ENCODE data around the gene OR2W1.
A peak's percentile ranks its signal among the peaks of the same experiment; 100 is the strongest.

The OR2W1 gene

GRCh38 chr6:29016559-29017427 lies 28.2 kb downstream of the OR2W1 start:
- FAIRE-seq (peak; percentile 95), DNase-seq (ENCODE audit: insufficient read length, low spot score) (peak; percentile 60)

GRCh38 chr6:29014729-29015608 lies 30.0 kb downstream of the OR2W1 start:
- no peak for TF ChIP-seq POLR2A (IDR thresholded peaks at IDR 0.05; ENCODE audit: low read depth, low read length)
- FAIRE-seq (no peak), DNase-seq (ENCODE audit: insufficient read length, low spot score) (no peak)

More at GRCh38 chr6:29016559-29017427, 28.2 kb downstream of the OR2W1 start:
- TF ChIP-seq POLR2A (IDR thresholded peaks at IDR 0.05; ENCODE audit: low read depth, low read length), result no peak

- DNase-seq (ENCODE audit: insufficient read length, low spot score), result peak; percentile 59
- no peak for TF ChIP-seq POLR2A (IDR thresholded peaks at IDR 0.05; ENCODE audit: low read depth, low read length)
- FAIRE-seq, result peak; percentile 67
These were observed 33.7 kb downstream of the OR2W1 start for GRCh38 chr6:29011276-29011734.

- TF ChIP-seq POLR2A (IDR thresholded peaks at IDR 0.05; ENCODE audit: low read depth, low read length), result no peak
- DNase-seq (ENCODE audit: insufficient read length, low spot score) (no peak), FAIRE-seq (no peak)
These were observed 35.6 kb downstream of the OR2W1 start for GRCh38 chr6:29009358-29009757.

- DNase-seq (ENCODE audit: insufficient read length, low spot score) (no peak), FAIRE-seq (no peak)
- no peak for TF ChIP-seq POLR2A (IDR thresholded peaks at IDR 0.05; ENCODE audit: low read depth, low read length)
These were observed 36.9 kb downstream of the OR2W1 start for GRCh38 chr6:29008089-29008488.

GRCh38 chr6:29005183-29005885 lies 39.6 kb downstream of the OR2W1 start, which contains the start of gene ZNF311:
Gene ZNF311 (minus strand): TSS chr6:29005315. CDS start chr6:29003954, 1,361 bp downstream.
- no peak for TF ChIP-seq POLR2A (IDR thresholded peaks at IDR 0.05; ENCODE audit: low read depth, low read length)
- FAIRE-seq (peak; percentile 98), DNase-seq (ENCODE audit: insufficient read length, low spot score) (peak; percentile 68)

- DNase-seq (ENCODE audit: insufficient read length, low spot score) (no peak), FAIRE-seq (no peak)
- TF ChIP-seq POLR2A (IDR thresholded peaks at IDR 0.05; ENCODE audit: low read depth, low read length), result no peak
These were observed 48.0 kb downstream of the OR2W1 start for GRCh38 chr6:28996844-28997510.

GRCh38 chr6:28995093-28995650 lies 49.8 kb downstream of the OR2W1 start:
- no peak for DNase-seq (ENCODE audit: insufficient read length, low spot score)
- no peak for FAIRE-seq
- no peak for TF ChIP-seq POLR2A (IDR thresholded peaks at IDR 0.05; ENCODE audit: low read depth, low read length)

Data from H54 (cell line).